ENCODE measurements around the gene ZBTB33. TPM values are rescaled to one million over a fixed set of nuclear protein-coding genes. Genes with fewer than 3 reads are reported as not detected.

The ZBTB33 gene
- total and polyA plus RNA-seq, 2 experiments from 2014 or later, result 3.9 to 14.0 TPM

GRCh38 chrX:120291211-120291610, 40.6 kb downstream of the ZBTB33 start:
- Histone ChIP-seq H3F3A (replicated peaks; ENCODE audit: low read depth) (no peaks in the 10 kb centered on the region), H4K20me1 (replicated peaks; ENCODE audit: insufficient read depth) (no peaks in the 10 kb centered on the region), H3K4me2 (no peak overlapping the region), H2AFZ (no peak overlapping the region), H3K9me2 (ENCODE audit: insufficient read depth) (no peaks in the 10 kb centered on the region), H3K4me3 (no peak overlapping the region), H3K27me3 (ENCODE audit: insufficient read depth) (no peaks in the 10 kb centered on the region), H3K4me1 (ENCODE audit: insufficient read depth) (no peaks in the 10 kb centered on the region), H3K27ac (ENCODE audit: low read depth) (no peak overlapping the region), H3K79me2 (replicated peaks; ENCODE audit: insufficient read depth) (no peaks in the 10 kb centered on the region), H3K36me3 (ENCODE audit: insufficient read depth) (no peaks in the 10 kb centered on the region)
- TF ChIP-seq ZNF331 (CRISPR knock-in tag; IDR thresholded peaks at IDR 0.05; ENCODE audit: low read depth), result no peak
- no peak for TF ChIP-seq EZH2 (IDR thresholded peaks at IDR 0.05; ENCODE audit: low read depth, unreplicated experiment)
- TF ChIP-seq POLR2AphosphoS5 (IDR thresholded peaks at IDR 0.05; ENCODE audit: low read depth), result no peak
- TF ChIP-seq CREB1 (CRISPR knock-in tag; IDR thresholded peaks at IDR 0.05; ENCODE audit: low read depth), result no peak
- no peak for TF ChIP-seq REST (IDR thresholded peaks at IDR 0.05; ENCODE audit: unreplicated experiment)
- no peak for TF ChIP-seq CTCF (conservative IDR thresholded peaks at IDR 0.05; ENCODE audit: low read depth in 2 of 2)
- TF ChIP-seq NANOG (IDR thresholded peaks at IDR 0.05; ENCODE audit: borderline replicate concordance), result no peak
- no peak for TF ChIP-seq STAT1 (IDR thresholded peaks at IDR 0.05; ENCODE audit: unreplicated experiment)
- no peak for TF ChIP-seq ZNF114 (CRISPR knock-in tag; IDR thresholded peaks at IDR 0.05)
- TF ChIP-seq EZH2phosphoT487 (IDR thresholded peaks at IDR 0.05; ENCODE audit: unreplicated experiment), result no peak
- TF ChIP-seq JUNB (IDR thresholded peaks at IDR 0.05; ENCODE audit: unreplicated experiment), result no peak
- TF ChIP-seq ZNF462 (CRISPR knock-in tag; IDR thresholded peaks at IDR 0.05), result no peak
- no peak for TF ChIP-seq ETS1 (IDR thresholded peaks at IDR 0.05)
- Mint-ChIP-seq H3K9me3 (no peaks in the 10 kb centered on the region), H3K27me3 (ENCODE audit: insufficient read depth, low read depth, poor library complexity) (no peaks in the 10 kb centered on the region), H3K36me3 (ENCODE audit: low read depth) (no peaks in the 10 kb centered on the region), H3K27ac (no peak overlapping the region), H3K4me3 (no peak overlapping the region), H3K4me1 (peaks cover 15% of the 10 kb centered on the region; the same call in 2 of the 3 replicates)
- ATAC-seq (no peak), DNase-seq (ENCODE audit: low spot score) (no peak)

All from GM23338 (cell line).